Cardiac fibroblast (primary cell): Measurements from ENCODE around the gene GALNT13.
A peak's percentile ranks its signal among the peaks of the same experiment; 100 is the strongest.

Experiments used
- DNase-seq, 2 donors: peaks; one replicate each; pipeline versions ENCODE4 v3.0.0 to v3.0.0-alpha.2; 2010; ENCODE audit warnings: low read depth in 2 of 2
- H3K4me3 ChIP-seq, 2 donors: replicated peaks in 1 of 2; 1 replicate in 1 of 2; 2 replicates in 1 of 2; pipeline ENCODE4 v1.5.1; 2011; ENCODE audit warnings: low read depth in 2 of 2, low read length in 2 of 2, mild to moderate bottlenecking in 2 of 2, moderate library complexity in 1 of 2
- TF ChIP-seq, protein P1 (sequence below): IDR thresholded peaks from one replicate; pipeline ENCODE4 v1.5.1; 2011; ENCODE audit warnings: low read depth, mild to moderate bottlenecking, low read length, inconsistent platforms

The GALNT13 gene

DNA sequence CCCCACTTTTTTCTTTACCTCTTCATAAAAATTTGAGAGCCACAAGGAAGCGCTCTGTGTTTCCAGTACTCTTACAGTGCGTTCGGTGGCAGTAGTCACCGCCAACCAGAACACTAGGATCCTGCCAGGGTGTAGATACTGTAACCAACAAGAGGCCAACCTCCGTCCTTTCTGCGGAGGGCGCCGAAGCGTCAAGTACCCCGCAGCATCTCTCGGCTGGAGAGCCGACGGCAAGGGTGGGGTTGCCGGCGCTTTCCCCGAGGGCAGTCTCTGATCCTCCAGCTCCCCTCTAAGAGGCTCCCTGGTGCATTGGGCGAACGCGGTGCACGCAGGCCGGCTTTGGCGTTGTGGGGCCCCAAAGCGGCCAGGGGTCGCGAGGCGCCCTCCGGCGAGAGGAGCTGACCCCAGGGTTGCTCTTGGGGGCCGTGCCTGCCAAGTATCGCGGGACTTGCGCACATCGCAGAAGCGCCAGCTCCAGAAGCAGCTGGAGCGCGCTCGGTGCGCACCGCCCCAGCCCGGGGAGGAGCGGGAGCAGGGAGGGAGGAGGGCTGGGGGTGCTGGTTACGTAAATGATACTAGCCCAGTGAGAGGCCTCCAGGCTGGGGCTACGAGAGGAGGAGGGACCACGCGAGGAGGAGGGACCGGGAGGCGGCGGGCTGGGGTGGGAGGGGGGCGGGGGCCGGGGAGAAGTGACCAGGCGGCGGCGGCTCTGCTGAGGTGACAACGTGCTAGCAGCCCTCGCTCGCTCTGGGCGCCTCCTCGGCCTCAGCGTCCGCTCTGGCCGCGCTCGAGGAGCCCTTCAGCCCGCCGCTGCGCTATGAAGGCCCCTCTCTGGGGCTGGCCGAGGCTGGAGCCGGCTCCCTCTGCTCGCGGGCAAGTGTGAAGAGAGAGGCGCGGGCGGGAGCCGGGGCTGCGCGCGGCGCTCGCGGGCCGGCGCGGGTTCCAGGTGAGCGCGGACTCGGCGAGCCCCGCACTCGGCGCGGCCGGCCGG lies at the start of gene GALNT13:
Gene GALNT13, plus strand, starts transcription at position 692 of the 991 bp plus-strand sequence.
- H3K4me3 ChIP-seq: no peak within 1 kb of the TSS
- TF ChIP-seq, protein P1, sequence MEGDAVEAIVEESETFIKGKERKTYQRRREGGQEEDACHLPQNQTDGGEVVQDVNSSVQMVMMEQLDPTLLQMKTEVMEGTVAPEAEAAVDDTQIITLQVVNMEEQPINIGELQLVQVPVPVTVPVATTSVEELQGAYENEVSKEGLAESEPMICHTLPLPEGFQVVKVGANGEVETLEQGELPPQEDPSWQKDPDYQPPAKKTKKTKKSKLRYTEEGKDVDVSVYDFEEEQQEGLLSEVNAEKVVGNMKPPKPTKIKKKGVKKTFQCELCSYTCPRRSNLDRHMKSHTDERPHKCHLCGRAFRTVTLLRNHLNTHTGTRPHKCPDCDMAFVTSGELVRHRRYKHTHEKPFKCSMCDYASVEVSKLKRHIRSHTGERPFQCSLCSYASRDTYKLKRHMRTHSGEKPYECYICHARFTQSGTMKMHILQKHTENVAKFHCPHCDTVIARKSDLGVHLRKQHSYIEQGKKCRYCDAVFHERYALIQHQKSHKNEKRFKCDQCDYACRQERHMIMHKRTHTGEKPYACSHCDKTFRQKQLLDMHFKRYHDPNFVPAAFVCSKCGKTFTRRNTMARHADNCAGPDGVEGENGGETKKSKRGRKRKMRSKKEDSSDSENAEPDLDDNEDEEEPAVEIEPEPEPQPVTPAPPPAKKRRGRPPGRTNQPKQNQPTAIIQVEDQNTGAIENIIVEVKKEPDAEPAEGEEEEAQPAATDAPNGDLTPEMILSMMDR: no peak
- DNase-seq: peak in 1 of 2 donors; percentile 15

DNA sequence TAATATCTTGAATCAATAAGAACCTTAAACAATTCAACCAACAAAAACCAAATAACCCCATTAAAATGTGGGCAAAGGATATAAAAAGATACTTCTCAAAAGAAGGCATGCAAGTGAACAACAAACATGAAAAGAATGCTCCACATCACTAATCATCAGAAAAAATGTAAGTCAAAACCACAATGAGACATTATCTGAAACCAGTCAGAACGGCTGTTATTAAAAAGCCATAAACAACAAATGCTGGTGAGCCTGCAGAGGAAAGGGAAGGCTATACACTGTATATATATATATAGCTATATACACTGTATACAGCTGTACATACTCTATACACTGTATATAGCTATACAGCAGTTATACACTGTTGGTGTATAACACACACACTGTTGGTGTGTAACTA lies 47.8 kb upstream of the GALNT13 start:
- no peak overlapping the region for H3K4me3 ChIP-seq
- TF ChIP-seq, protein P1: no peak
- DNase-seq: peak in 1 of 2 donors; percentile 2

DNA sequence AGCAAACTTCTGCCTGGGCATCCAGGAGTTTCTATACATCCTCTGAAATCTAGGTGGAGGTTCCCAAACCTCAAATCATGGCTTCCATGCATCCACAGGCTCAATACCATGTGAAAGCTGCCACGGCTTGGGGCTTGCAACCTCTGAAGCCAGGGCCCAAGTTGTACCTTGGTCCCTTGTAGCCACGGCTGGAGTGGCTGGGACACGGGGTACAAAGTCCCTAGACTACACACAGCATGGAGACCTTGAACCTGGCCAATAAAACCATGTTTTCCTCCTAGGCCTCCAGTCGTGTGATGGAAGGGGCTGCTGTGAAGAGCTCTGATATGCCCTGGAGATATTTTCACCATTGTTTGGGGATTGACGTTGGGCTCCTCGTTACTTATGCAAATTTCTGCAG lies 43.4 kb upstream of the GALNT13 start:
- DNase-seq: no peak
- TF ChIP-seq, protein P1: no peak
- H3K4me3 ChIP-seq: no peak overlapping the region

DNA sequence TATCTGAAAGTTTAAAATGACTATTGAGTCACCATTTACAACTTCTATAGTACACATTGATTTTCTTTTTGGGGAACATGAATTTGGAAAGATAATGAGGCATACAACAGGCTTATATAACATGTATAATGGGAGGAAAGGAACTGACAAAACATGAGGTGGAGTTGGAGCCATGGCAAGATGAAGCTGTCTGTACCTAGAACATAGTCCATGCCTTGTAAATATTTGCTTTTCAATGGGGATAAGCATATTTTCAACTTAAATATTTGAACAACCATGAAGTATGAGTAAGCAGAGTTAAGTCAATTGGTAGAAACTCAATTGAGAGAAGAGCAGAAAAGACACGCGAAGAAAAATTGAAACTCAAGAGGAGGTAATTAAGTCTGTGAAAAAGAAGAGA lies 37.1 kb upstream of the GALNT13 start:
- no peak for DNase-seq
- TF ChIP-seq, protein P1: no peak
- H3K4me3 ChIP-seq: no peak overlapping the region

DNA sequence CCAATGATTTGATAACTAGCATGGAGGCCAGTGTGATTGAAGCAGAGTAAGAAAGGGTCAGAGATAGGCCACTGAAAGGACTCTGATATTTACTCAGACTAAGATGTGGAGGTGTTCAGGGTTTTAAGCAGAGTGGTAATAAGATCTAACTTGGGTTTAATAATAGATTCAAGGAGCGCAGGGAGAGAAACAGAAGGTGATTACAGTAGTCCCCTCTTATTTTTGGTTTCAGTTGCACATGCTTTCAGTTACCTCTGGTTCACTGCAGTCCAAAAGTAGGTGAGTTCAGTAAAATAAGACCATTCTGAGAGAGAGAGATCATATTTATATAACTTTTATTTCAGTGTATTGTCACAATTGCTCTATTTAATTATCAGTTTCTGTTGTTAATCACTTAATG lies 13.5 kb upstream of the GALNT13 start:
- TF ChIP-seq, protein P1: no peak
- no peak for DNase-seq
- H3K4me3 ChIP-seq: no peak overlapping the region

DNA sequence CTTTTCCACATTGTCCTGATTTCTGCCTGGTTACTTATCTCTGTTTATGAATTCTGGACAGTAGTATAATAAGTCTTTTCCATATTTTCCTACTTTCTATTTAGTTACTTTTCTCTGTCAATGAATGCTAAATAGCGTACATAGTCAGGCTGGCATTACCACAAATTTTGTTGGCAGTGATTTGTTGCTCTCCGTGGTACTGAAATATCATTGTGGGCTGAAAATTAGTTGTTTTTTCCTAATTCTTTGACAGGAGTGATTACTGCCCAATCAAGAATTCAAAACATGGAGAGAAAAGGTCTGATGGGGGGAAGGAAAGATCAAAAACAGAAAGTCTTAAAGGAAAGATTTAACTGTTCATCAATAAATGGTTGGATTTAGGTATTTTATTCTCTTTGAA lies 7.7 kb upstream of the GALNT13 start:
- H3K4me3 ChIP-seq: no peak overlapping the region
- TF ChIP-seq, protein P1: no peak
- DNase-seq: no peak

DNA sequence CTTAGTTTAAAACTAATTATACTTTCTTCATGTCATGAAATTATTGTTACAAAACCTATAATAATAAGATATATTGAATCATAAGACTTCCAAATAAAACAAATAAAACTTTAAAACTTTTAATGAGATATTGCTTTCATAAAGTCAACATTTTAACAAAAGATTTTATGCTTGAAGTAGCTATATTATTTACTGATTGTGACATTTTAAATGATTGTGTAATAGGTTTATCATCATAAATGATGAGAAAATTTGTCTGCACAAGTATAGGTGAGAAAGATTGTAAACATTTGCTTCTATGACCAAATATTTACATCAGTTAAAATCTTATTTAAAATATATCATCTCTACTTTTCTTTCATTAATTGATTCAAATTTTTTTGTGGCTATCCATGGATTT lies 5.1 kb upstream of the GALNT13 start:
- DNase-seq: no peak
- H3K4me3 ChIP-seq: no peak overlapping the region
- TF ChIP-seq, protein P1: no peak
